HG03354 (cell line): ENCODE data around the gene C1QC.

Experiments
- ATAC-seq: cut with Tn5 transposase; IDR thresholded peaks from one replicate; pipeline ENCODE4 v1.9.1; 2021; ENCODE audit warnings: mild to moderate bottlenecking; ENCODE audit not compliant: unreplicated experiment, poor library complexity, severe bottlenecking

C1QC gene

GRCh38 chr1:22643381-22643780 lies at the start of gene C1QC:
C1QC (plus strand) TSS chr1:22643633; CDS start chr1:22644024, 391 bp downstream.
- ATAC-seq = no peak

- no peak for ATAC-seq
Measured at GRCh38 chr1:22594396-22594795, 49.0 kb upstream of the C1QC start.

DNA sequence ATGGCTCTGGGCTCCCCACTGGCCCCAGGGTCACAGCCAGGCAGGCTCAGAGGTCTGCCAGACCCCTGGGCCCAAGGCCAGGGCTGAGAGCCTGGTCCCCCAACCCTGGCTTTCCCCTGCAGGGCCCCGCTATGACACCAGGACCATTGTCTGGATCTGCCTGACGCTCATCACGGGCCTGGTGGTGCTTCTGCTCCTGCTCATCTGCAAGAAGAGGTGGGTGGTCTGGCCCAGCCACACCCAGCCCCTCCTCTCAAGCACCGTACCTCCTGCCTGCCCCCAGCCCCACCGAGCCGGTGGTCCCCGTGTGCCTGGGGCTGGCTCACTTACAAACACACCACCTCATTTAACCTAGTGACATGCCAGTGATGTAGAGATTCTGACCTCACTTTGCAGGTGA lies 48.3 kb upstream of the C1QC start:
- no peak for ATAC-seq

DNA sequence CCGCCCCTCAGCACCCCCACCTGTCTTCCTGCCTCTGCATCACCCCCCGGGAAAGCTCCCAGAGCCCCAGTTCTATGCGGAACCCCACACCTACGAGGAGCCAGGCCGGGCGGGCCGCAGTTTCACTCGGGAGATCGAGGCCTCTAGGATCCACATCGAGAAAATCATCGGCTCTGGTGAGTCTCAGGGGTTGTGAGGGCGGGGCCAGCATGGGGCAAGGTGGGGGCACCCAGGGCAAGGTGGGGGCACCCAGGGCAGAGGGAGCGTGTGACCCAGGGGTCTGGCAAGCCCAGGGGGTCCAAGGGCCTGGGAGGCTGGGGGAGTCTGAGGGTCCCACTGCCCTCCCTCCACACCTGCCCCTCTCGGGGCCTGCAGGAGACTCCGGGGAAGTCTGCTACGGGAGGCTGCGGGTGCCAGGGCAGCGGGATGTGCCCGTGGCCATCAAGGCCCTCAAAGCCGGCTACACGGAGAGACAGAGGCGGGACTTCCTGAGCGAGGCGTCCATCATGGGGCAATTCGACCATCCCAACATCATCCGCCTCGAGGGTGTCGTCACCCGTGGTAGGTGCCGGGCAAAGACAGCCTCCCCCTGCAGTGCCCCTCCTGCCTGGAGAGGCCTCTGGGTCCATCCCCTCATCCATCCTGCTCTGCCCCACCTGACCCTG lies 46.0 kb upstream of the C1QC start:
- no peak for ATAC-seq

DNA sequence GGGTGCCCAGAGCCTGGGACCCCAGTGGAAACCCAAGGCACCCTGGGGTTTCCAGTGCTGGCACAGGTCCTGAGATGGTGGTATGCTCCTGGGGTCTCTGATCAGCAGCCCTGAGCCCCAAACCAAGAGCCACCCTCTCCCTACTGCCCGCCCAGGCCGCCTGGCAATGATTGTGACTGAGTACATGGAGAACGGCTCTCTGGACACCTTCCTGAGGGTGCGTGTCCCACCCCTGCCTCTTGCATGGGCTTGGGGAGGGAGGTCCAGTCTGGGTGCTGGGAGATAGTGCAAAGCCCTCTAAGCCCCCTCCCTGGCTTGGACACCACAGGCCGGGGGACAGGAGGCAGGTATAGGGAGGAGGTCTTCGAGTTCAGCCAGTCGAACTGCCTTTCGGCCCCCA lies 45.4 kb upstream of the C1QC start:
- no peak for ATAC-seq

DNA sequence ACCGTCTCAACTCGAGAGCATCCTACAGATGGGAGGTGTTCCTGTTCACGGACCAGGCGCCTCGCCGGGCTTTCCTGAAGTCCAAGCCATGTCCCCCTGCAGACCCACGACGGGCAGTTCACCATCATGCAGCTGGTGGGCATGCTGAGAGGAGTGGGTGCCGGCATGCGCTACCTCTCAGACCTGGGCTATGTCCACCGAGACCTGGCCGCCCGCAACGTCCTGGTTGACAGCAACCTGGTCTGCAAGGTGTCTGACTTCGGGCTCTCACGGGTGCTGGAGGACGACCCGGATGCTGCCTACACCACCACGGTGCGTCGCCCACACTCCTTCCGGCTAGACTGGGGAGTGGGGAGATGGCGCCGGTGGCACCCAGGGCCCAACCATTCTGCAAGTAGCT lies 44.7 kb upstream of the C1QC start:
- ATAC-seq = no peak

GRCh38 chr1:22600071-22600816 lies 43.2 kb upstream of the C1QC start:
- no peak for ATAC-seq

DNA sequence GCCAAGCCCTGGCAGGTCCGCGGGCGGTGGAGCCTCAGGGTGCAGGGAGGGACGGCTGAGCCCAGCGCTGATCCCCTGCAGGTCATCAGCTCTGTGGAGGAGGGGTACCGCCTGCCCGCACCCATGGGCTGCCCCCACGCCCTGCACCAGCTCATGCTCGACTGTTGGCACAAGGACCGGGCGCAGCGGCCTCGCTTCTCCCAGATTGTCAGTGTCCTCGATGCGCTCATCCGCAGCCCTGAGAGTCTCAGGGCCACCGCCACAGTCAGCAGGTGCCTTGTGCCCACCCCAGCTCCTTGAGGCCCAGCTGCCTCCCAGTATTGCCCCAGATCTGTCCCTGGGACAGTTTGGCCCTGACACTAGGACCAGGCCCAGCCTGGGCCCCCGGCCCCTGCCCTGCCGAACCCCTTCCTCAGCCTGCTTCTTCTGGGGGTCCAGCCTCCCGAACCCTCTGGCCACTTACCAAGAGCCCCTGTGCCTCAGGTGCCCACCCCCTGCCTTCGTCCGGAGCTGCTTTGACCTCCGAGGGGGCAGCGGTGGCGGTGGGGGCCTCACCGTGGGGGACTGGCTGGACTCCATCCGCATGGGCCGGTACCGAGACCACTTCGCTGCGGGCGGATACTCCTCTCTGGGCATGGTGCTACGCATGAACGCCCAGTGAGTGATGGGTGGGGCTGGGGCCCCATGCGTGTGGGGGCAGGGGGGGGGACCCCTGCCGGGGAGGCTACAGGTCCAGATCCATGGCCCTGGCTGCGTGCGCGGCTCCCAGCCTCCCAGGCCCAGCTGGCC lies 42.4 kb upstream of the C1QC start:
- ATAC-seq = no peak

- no peak for ATAC-seq
Measured at GRCh38 chr1:22601610-22602009, 41.8 kb upstream of the C1QC start.

DNA sequence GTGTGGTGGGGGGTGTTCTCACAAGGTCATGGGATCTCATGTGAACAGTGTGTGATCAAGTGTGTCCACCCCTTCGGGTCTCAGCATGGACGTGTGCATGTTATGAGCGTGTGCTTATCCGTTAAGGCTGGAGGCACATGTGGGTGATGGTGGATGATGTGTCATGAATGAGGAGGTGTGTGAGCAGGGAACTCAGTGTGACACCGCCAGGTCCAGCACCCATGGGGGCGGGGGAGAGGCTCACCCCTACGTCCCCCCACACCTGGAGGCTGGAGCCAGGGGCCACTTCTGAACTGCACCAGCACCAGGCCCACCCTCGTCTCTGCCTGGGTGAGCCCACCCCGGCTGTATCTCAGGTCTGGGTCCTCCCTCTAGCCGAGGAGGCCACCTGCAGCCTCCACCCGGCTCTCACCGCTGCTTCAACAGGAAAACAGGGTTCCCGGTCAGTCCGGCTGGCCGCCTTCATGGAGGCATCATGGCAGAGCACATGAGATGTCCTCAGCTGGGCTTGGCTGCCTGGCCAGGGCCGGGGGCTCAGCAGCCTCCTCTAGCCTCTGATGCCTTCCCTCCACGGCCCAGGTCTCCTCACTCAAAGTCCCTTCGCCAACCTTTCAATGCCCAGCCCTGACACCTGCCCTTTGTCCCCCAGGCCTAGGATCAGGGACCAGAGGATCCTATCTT lies 41.2 kb upstream of the C1QC start:
- no peak for ATAC-seq

- no peak for ATAC-seq
Measured at GRCh38 chr1:22606161-22606560, 37.3 kb upstream of the C1QC start.

GRCh38 chr1:22607154-22607553 lies 36.3 kb upstream of the C1QC start:
- ATAC-seq = no peak

- no peak for ATAC-seq
Measured at GRCh38 chr1:22608361-22608760, 35.1 kb upstream of the C1QC start.

DNA sequence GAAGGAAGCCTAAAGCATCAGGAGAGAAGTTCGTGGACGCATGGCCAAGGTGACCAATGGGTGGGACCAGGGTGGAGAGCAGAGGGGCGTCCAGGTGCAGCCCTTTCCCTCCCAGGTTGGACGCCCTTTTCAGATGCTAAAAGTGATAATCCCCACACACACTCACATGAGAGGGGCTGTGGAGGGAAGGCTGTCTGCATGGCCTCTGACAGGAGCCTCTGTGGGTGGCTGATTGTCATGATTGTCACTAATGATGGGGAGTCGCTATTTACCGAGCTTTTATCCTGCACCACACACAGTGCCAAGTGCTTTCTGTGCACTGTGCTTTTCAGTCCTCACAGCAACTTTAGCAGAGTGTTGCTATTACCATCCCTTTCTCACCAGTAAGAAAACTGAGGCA lies 34.1 kb upstream of the C1QC start:
- no peak for ATAC-seq

- no peak for ATAC-seq
Measured at GRCh38 chr1:22611530-22611947, 31.9 kb upstream of the C1QC start.

- ATAC-seq = no peak
Measured at GRCh38 chr1:22612671-22613571, 30.5 kb upstream of the C1QC start.

DNA sequence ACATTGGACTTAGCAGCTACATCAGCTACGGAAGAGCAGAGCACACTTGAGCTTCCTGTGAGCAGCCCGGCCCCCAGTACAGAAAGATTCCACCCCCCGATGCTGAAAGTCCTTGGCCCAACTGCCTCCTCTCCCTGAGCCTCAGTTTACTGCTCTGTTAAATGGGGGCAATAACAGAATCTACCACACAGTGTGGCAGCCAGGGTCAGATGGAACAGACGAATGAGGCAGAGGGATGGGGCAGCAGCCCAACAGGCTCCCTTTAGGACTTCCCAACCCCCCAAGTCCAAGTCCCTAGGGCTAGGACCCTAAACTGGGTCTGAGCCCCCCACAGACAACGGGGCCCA lies 29.9 kb upstream of the C1QC start:
- ATAC-seq = no peak

DNA sequence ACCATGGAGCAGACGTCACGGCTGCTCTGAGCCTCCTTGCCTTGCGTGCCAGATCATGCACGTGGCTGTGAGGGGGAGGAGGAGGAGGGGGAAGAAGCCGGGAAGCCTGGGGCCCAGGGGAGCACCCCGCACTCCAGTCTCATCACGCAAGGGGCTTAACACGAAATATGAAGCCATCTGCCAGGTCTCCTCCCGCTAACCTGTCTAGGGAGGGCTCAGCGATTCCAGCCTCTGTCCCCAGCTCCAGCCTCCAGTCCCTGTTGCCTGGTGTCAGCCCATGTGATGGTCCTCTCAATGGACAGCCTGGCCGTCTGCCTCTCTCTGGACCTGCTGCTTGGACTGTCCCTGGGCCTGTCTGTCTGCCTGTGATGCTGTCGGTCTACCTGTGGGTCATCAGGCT lies 29.5 kb upstream of the C1QC start:
- ATAC-seq = no peak

GRCh38 chr1:22615886-22616285 lies 27.5 kb upstream of the C1QC start:
- ATAC-seq = no peak
